Tibial nerve (tissue), 4 donors: Measurements from ENCODE around the gene CDKN1A. TPM values are rescaled to one million over a fixed set of nuclear protein-coding genes. Genes with fewer than 3 reads are reported as not detected.
"Not testable (repeated sequence)": the region's sequence is repeated elsewhere in the genome, so short reads cannot be mapped to it uniquely, and the experiment has no call there.

Experiments used
- DNase-seq, 2 donors: peaks; one replicate each; pipeline ENCODE4 v3.0.0-alpha.2; 2019; ENCODE audit warnings: low spot score in 2 of 2
- H3K27ac ChIP-seq, 4 donors: fragments of 200-600 bp; sonication (generic) in 3 of 4; one replicate each; pipeline ENCODE4 v1.5.1; 2017 to 2019; ENCODE audit warnings: mild to moderate bottlenecking in 1 of 4
- H3K27me3 ChIP-seq, 2 donors: fragments of 200-600 bp; sonication (generic) in 1 of 2; one replicate each; pipeline versions ENCODE4 v1.5.1 to v1.6.0; 2017 to 2019
- H3K36me3 ChIP-seq, 3 donors: fragments of 200-600 bp; sonication (generic); one replicate each; pipeline ENCODE4 v1.5.1; 2018 to 2019
- H3K4me1 ChIP-seq, 4 donors: fragments of 200-600 bp; sonication (generic) in 3 of 4; one replicate each; pipeline ENCODE4 v1.5.1; 2017 to 2019
- H3K4me3 ChIP-seq, 4 donors: fragments of 200-600 bp; sonication (generic) in 3 of 4; one replicate each; pipeline ENCODE4 v1.5.1; 2017 to 2019; ENCODE audit warnings: mild to moderate bottlenecking in 1 of 4, moderate library complexity in 1 of 4
- H3K9me3 ChIP-seq, 4 donors: fragments of 200-600 bp; sonication (generic) in 3 of 4; one replicate each; pipeline ENCODE4 v1.5.1; 2017 to 2019
- EP300 ChIP-seq, 2 donors: sonication (generic); formaldehyde crosslinking; IDR thresholded peaks; one replicate each; pipeline ENCODE4 v1.6.1; 2017; ENCODE audit warnings: antibody characterized with exemption in 2 of 2, mild to moderate bottlenecking in 1 of 2
- POLR2A ChIP-seq, 2 donors: fragments of 450-650 bp; IDR thresholded peaks; one replicate each; pipeline ENCODE4 v1.6.1; 2017; ENCODE audit warnings: antibody characterized with exemption in 2 of 2, mild to moderate bottlenecking in 2 of 2, moderate library complexity in 2 of 2
- WGBS, 2 donors: methylation state at CpG; one replicate each; pipeline ENCODE4 v1.1.5; 2018; 5-methylcytosine and 5-hydroxymethylcytosine counted together
- total RNA-seq, 4 donors: library from RNA; depleted of rRNA; stranded (reverse); fragments of >200 nt; gene quantifications; one replicate each; pipeline ENCODE4 v1.1.0, GENCODE V29; 2016
- TF ChIP-seq, protein P1 (sequence below), 5 experiments: fragments of 200-600 bp in 3 of 5; fragments of 450-650 bp in 2 of 5; sonication (generic) in 3 of 5; IDR thresholded peaks; one replicate each; pipeline ENCODE4 v1.5.1; 2016 to 2019; ENCODE audit warnings: antibody characterized with exemption in 5 of 5, mild to moderate bottlenecking in 3 of 5, moderate library complexity in 2 of 5

Gene CDKN1A
- total RNA-seq, 4 donors from 2014 or later: 112 to 142 (median 124) TPM

- 86 to 88% methylated on average over 3 of the region's 3 CpGs for WGBS, 2 donors
- DNase-seq: no peak
- Histone ChIP-seq H3K27me3 (no peaks in the 10 kb centered on the region), H3K9me3 (no peaks in the 10 kb centered on the region), H3K4me1 (no peaks in the 10 kb centered on the region), H3K4me3 (no peak overlapping the region), H3K36me3 (no peaks in the 10 kb centered on the region), H3K27ac (no peak overlapping the region)
- TF ChIP-seq EP300 (IDR thresholded peaks at IDR 0.05) (no peak), POLR2A (IDR thresholded peaks at IDR 0.05) (no peak)
- TF ChIP-seq, protein P1, sequence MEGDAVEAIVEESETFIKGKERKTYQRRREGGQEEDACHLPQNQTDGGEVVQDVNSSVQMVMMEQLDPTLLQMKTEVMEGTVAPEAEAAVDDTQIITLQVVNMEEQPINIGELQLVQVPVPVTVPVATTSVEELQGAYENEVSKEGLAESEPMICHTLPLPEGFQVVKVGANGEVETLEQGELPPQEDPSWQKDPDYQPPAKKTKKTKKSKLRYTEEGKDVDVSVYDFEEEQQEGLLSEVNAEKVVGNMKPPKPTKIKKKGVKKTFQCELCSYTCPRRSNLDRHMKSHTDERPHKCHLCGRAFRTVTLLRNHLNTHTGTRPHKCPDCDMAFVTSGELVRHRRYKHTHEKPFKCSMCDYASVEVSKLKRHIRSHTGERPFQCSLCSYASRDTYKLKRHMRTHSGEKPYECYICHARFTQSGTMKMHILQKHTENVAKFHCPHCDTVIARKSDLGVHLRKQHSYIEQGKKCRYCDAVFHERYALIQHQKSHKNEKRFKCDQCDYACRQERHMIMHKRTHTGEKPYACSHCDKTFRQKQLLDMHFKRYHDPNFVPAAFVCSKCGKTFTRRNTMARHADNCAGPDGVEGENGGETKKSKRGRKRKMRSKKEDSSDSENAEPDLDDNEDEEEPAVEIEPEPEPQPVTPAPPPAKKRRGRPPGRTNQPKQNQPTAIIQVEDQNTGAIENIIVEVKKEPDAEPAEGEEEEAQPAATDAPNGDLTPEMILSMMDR (IDR thresholded peaks at IDR 0.05): no peak
Observed at GRCh38 chr6:36701401-36701991, 23.0 kb downstream of the CDKN1A start.

DNA sequence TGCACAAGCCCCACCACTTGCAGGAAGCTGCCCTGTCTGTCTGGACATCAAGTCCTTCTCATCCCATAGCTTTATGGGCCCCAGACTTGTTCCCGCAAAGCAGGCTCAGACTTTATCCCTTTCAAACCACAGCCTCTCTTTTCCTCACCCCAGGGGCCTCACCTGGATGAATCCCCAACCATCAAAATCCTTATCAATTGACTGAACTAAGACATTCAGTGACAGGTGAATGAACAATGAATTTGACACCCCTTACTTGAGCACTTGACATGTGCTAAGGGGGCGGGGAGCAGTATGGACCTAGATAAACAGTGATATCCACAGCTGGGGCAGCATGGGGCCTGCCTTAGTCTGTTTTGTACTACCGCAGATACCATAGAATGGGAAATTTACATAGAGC, 24.1 kb downstream of the CDKN1A start:
- H3K4me1 ChIP-seq: no peaks in the 10 kb centered on the region
- no peaks in the 10 kb centered on the region for H3K36me3 ChIP-seq
- no peak overlapping the region for H3K4me3 ChIP-seq
- 92 to 93% methylated on average over 3 of the region's 3 CpGs for WGBS, 2 donors
- no peak overlapping the region for H3K27ac ChIP-seq
- no peak for DNase-seq
- no peaks in the 10 kb centered on the region for H3K9me3 ChIP-seq
- H3K27me3 ChIP-seq: no peaks in the 10 kb centered on the region
- TF ChIP-seq EP300 (IDR thresholded peaks at IDR 0.05) (no peak), POLR2A (IDR thresholded peaks at IDR 0.05) (no peak)
- TF ChIP-seq, protein P1 (IDR thresholded peaks at IDR 0.05): no peak

DNA sequence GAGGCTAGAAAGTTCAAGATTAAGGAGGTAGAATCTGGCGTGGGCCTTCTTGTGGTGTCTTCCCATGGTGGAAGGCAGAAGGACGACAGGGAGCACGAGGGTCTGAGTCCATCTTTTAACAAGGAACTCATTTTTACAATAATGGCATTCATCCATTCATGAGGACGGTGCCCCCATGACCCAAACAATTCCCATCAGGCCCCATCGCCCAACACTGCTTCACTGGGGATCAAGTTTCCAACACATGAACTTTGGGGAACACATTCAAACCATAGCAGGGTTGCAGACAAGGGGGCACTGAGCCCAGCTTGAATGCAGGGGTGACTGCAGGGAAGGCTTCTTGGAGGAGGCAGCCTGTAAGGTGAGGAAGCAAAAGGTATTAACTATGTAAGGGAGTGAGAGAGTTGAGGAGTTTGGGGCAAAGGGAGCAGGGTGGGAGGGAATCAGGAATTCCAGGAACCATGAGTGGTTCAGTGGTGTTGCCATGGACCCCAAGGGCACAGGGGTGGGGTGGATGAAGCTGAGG, 24.6 kb downstream of the CDKN1A start:
- TF ChIP-seq EP300 (IDR thresholded peaks at IDR 0.05) (no peak), POLR2A (IDR thresholded peaks at IDR 0.05) (no peak)
- TF ChIP-seq, protein P1 (IDR thresholded peaks at IDR 0.05): no peak
- WGBS, 2 donors: 52 to 56% methylated on average over 5 of the region's 5 CpGs
- H3K9me3 ChIP-seq: no peaks in the 10 kb centered on the region
- H3K27ac ChIP-seq: no peak overlapping the region
- H3K4me3 ChIP-seq: no peak overlapping the region
- DNase-seq: no peak
- no peaks in the 10 kb centered on the region for H3K4me1 ChIP-seq
- no peaks in the 10 kb centered on the region for H3K36me3 ChIP-seq
- no peaks in the 10 kb centered on the region for H3K27me3 ChIP-seq

- H3K36me3 ChIP-seq: no peaks in the 10 kb centered on the region
- H3K9me3 ChIP-seq: no peaks in the 10 kb centered on the region
- H3K27ac ChIP-seq: no peak overlapping the region
- H3K27me3 ChIP-seq: no peaks in the 10 kb centered on the region
- WGBS, 2 donors: 91 to 94% methylated on average over 13 to 18 of the region's 18 CpGs
- DNase-seq: no peak
- TF ChIP-seq, protein P1 (IDR thresholded peaks at IDR 0.05): no peak
- TF ChIP-seq POLR2A (IDR thresholded peaks at IDR 0.05) (no peak), EP300 (IDR thresholded peaks at IDR 0.05) (no peak)
- no peak overlapping the region for H3K4me3 ChIP-seq
- H3K4me1 ChIP-seq: no peaks in the 10 kb centered on the region
Observed at GRCh38 chr6:36703982-36704381, 25.5 kb downstream of the CDKN1A start.

GRCh38 chr6:36704961-36705577, 26.6 kb downstream of the CDKN1A start:
- H3K27me3 ChIP-seq, H3K9me3 ChIP-seq, H3K27ac ChIP-seq, H3K36me3 ChIP-seq, H3K4me3 ChIP-seq, H3K4me1 ChIP-seq, DNase-seq: not testable (repeated sequence)
- WGBS, 2 donors: 61% methylated on average over 7 of the region's 7 CpGs
